Right lobe of liver (tissue), 4 donors: ENCODE results near the gene RNU4-1.

Experiments used
- CTCF ChIP-seq, 4 donors: fragments of 200-600 bp in 3 of 4; fragments of 450-650 bp in 1 of 4; IDR thresholded peaks; one replicate each; pipeline versions ENCODE4 v1.5.1 to v1.8.0; 2016 to 2022; ENCODE audit warnings: antibody characterized with exemption in 4 of 4, mild to moderate bottlenecking in 2 of 4
- POLR2A ChIP-seq: fragments of 450-650 bp; IDR thresholded peaks from one replicate; pipeline ENCODE4 v1.6.1; 2017; ENCODE audit warnings: antibody characterized with exemption, mild to moderate bottlenecking
- donor health status: DM: no; HTN: no; CAD: no.
- donor health status: DM: no; HTN: no; CAD: no.
- donor health status: DM: no; HTN: yes; CAD: no.

DNA sequence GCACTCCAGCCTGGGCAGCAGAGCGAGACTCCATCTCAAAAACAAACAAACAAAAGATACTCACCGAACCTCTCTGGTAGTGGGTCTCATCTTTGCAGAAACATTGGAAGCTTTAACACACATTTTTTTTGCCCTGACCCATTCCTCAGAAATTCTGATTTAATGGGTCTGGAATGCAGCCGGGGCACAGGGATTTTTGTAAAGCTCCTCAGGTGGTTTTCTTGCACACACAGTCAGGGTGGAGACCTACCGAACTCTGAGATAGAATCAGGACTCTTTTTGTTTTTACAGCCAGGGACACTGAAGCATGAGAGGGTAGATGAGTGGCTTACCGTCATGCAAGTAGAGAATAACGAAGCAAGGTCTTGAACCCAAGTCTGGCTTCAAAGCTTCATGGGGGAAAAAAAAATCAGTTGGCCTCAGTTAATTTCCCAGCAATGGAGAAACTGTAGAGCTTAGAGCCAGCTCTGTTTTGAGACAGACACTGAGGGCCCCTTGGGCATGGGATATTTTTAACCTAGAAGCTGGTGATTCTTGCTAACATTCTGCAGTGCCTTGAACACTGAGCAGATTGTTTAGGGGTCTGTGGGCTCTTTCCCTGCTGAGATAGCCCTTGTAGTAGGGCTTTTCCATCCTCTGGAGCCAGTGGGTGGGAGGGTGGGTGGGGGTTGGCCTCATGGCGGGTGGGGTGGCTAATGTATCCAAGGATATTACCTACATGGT lies 6.1 kb downstream of the RNU4-1 start:
- TF ChIP-seq CTCF (IDR thresholded peaks at IDR 0.05) (no peak), POLR2A (no peak)
